ENCODE results near the gene FTL.

- TF ChIP-seq CTCF (IDR thresholded peaks at IDR 0.05) = no peak
- TF ChIP-seq POLR2A (IDR thresholded peaks at IDR 0.05) = no peak
Observed at GRCh38 chr19:48969276-48970138, 4.4 kb downstream of the FTL start.

Data from testis (tissue), 2 donors.